Measurements from ENCODE around the gene HIVEP2. TPM values are rescaled to one million over a fixed set of nuclear protein-coding genes. Genes with fewer than 3 reads are reported as not detected.

HIVEP2 gene
- total and polyA plus RNA-seq, 2 donors (not counting 3 experiments of a cell fraction or from before 2014, with no cell fraction given), result 1.3 to 4.7 TPM

GRCh38 chr6:142901611-142902010 is 43.4 kb downstream of the HIVEP2 start:
- no peak overlapping the region for H3K4me2 ChIP-seq (ENCODE audit: insufficient read depth, low read length)
- no peaks in the 10 kb centered on the region for H3K27me3 ChIP-seq (ENCODE audit: control insufficient read depth in 2 of 2, insufficient read depth in 2 of 2, low read length in 2 of 2)
- no peak overlapping the region for H3K9ac ChIP-seq (replicated peaks; ENCODE audit: extremely low read depth, insufficient read depth, low read length)
- no peak for TF ChIP-seq FOS (IDR thresholded peaks at IDR 0.05; ENCODE audit: borderline replicate concordance, insufficient read depth, low read length)
- no peak for TF ChIP-seq POLR2AphosphoS5 (IDR thresholded peaks at IDR 0.05; ENCODE audit: insufficient read depth, low read depth, low read length)
- no peak for TF ChIP-seq MAX (IDR thresholded peaks at IDR 0.05; ENCODE audit: insufficient read depth, insufficient read length)
- TF ChIP-seq JUN (IDR thresholded peaks at IDR 0.05; ENCODE audit: borderline replicate concordance, insufficient read depth, insufficient read length, low read depth), result no peak
- no peak for TF ChIP-seq MYC (IDR thresholded peaks at IDR 0.05; ENCODE audit: low read depth, low read length)
- H3K9me1 ChIP-seq (replicated peaks; ENCODE audit: control insufficient read depth, extremely low read depth, insufficient read depth, low read length), result no peaks in the 10 kb centered on the region
- dilution Hi-C loops (cut with MboI; ENCODE audit: extremely low pct_ligation_motif_present, low sequenced_read_pairs), result no loop called here
- no peak overlapping the region for H3K4me3 ChIP-seq (replicated peaks in 1 of 3; ENCODE audit: insufficient read depth in 1 of 3, low read depth in 1 of 3, low read length in 3 of 3)
- no peaks in the 10 kb centered on the region for H4K20me1 ChIP-seq (replicated peaks; ENCODE audit: control insufficient read depth, extremely low read depth, insufficient read depth, low read length)
- POLR2A ChIA-PET, result no interaction called here
- intact Hi-C loops (cut with micrococcal nuclease), result no loop called here
- FAIRE-seq (no peak), DNase-seq (ENCODE audit: low read depth, low spot score) (no peak)
- BruUV-seq (replicated peaks), result no TSS peak
- H2AFZ ChIP-seq (ENCODE audit: low read depth, low read length), result no peak overlapping the region
- no peaks in the 10 kb centered on the region for H3K36me3 ChIP-seq (ENCODE audit: control insufficient read depth in 2 of 2, extremely low read depth in 1 of 2, insufficient read depth in 2 of 2, low read length in 2 of 2)
- CTCF ChIA-PET, result interaction anchor here (1.2 kb wide), 1 partner anchor 36 kb away, joined by 3 read pairs; no protein-coding TSS in a partner anchor
- no peaks in the 10 kb centered on the region for H3K79me2 ChIP-seq (ENCODE audit: control insufficient read depth, insufficient read depth, low read length)
- peaks cover 10% of the 10 kb centered on the region for H3K4me1 ChIP-seq (ENCODE audit: control insufficient read depth, extremely low read depth, insufficient read depth, low read length)
- H3K27ac ChIP-seq (ENCODE audit: insufficient read depth, low read depth, low read length), result no peak overlapping the region
- no peaks in the 10 kb centered on the region for H3K9me3 ChIP-seq (replicated peaks; ENCODE audit: control insufficient read depth, insufficient read depth, low read length)

GRCh38 chr6:142900227-142900971 is 44.6 kb downstream of the HIVEP2 start:
- ChIA-PET POLR2A (no interaction called here), CTCF (no interaction called here)
- Histone ChIP-seq H3K27ac (ENCODE audit: insufficient read depth, low read depth, low read length) (no peak overlapping the region), H3K4me1 (ENCODE audit: control insufficient read depth, extremely low read depth, insufficient read depth, low read length) (peaks cover 10% of the 10 kb centered on the region), H3K79me2 (ENCODE audit: control insufficient read depth, insufficient read depth, low read length) (no peaks in the 10 kb centered on the region), H3K36me3 (ENCODE audit: control insufficient read depth in 2 of 2, extremely low read depth in 1 of 2, insufficient read depth in 2 of 2, low read length in 2 of 2) (no peaks in the 10 kb centered on the region), H3K4me2 (ENCODE audit: insufficient read depth, low read length) (no peak overlapping the region), H2AFZ (ENCODE audit: low read depth, low read length) (no peak overlapping the region), H3K9me3 (replicated peaks; ENCODE audit: control insufficient read depth, insufficient read depth, low read length) (no peaks in the 10 kb centered on the region), H3K4me3 (replicated peaks in 1 of 3; ENCODE audit: insufficient read depth in 1 of 3, low read depth in 1 of 3, low read length in 3 of 3) (no peak overlapping the region), H3K27me3 (ENCODE audit: control insufficient read depth in 2 of 2, insufficient read depth in 2 of 2, low read length in 2 of 2) (no peaks in the 10 kb centered on the region), H3K9ac (replicated peaks; ENCODE audit: extremely low read depth, insufficient read depth, low read length) (no peak overlapping the region), H4K20me1 (replicated peaks; ENCODE audit: control insufficient read depth, extremely low read depth, insufficient read depth, low read length) (no peaks in the 10 kb centered on the region), H3K9me1 (replicated peaks; ENCODE audit: control insufficient read depth, extremely low read depth, insufficient read depth, low read length) (no peaks in the 10 kb centered on the region)
- dilution Hi-C loops (cut with MboI; ENCODE audit: extremely low pct_ligation_motif_present, low sequenced_read_pairs) (no loop called here), intact Hi-C loops (cut with micrococcal nuclease) (no loop called here)
- no peak for DNase-seq (ENCODE audit: low read depth, low spot score)
- no TSS peak for BruUV-seq (replicated peaks)
- no peak for TF ChIP-seq FOS (IDR thresholded peaks at IDR 0.05; ENCODE audit: borderline replicate concordance, insufficient read depth, low read length)
- TF ChIP-seq MAX (IDR thresholded peaks at IDR 0.05; ENCODE audit: insufficient read depth, insufficient read length), result no peak
- TF ChIP-seq EZH2 (IDR thresholded peaks at IDR 0.05; ENCODE audit: borderline replicate concordance, low read depth, low read length, severe bottlenecking), result no peak
- no peak for TF ChIP-seq GATA2 (IDR thresholded peaks at IDR 0.05; ENCODE audit: insufficient read depth, insufficient read length, low read depth, low read length)
- no peak for TF ChIP-seq MYC (IDR thresholded peaks at IDR 0.05; ENCODE audit: low read depth, low read length)
- no peak for TF ChIP-seq JUN (IDR thresholded peaks at IDR 0.05; ENCODE audit: borderline replicate concordance, insufficient read depth, insufficient read length, low read depth)
- TF ChIP-seq CTCF (IDR thresholded peaks at IDR 0.05; ENCODE audit: extremely low read depth in 1 of 2, insufficient read depth in 1 of 2, low read depth in 1 of 2, low read length in 2 of 2), result no peak
- no peak for TF ChIP-seq POLR2AphosphoS5 (IDR thresholded peaks at IDR 0.05; ENCODE audit: insufficient read depth, low read depth, low read length)
- TF ChIP-seq POLR2A (IDR thresholded peaks at IDR 0.05; ENCODE audit: low read depth, low read length), result no peak
- FAIRE-seq, result no peak
